ENCODE results near the gene PRAME.

Gene PRAME

DNA sequence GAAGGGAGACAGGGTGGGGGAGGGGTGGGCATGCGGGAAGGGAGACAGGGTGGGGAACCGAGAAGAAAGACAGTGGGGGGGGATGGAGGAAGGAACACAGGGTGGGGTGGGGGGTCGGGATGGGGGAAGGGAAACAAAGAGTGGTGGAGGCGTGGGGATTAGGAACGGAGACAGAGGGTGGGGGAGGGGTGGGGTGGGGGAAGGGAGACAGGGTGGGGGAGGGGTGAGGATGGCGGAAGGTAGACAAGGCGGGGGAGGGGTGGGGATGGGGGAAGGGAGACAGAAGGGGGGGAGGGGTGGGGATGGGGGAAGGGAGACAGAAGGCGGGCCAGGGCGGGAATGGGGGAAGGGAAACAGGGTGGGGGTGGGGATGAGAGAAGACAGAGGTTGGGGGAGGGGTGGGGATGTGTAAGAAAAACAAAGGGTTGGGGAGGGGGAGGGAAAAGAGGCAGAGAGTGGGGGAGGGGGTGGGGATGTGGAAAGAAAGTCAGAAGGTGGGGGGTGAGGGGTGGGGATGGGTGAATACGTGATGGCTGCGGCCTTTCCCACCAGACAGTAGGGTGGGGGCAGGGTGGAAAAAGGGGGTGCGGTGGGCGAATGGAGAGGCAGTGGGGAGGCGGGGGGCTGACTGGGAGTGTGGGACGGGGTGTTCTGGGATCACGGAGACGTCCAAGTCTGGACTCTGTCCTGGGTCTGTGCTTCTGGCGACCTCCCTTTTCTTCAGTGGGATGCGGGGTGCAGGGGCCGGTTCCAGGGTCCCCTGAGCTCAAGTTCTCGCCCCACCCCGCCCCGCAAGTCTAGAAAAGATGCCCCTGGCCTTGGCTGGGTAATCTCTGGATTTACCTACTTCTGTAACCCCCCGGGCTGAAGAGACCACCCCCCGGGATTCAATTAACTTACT, 744 bp downstream of the PRAME start:
- Histone ChIP-seq H2AFZ (ENCODE audit: low read length) (no peak overlapping the region), H3K9me2 (replicated peaks; ENCODE audit: low read depth, low read length) (no peaks in the 10 kb centered on the region), H3F3A (ENCODE audit: low read depth) (no peaks in the 10 kb centered on the region), H3K9ac (ENCODE audit: low read depth, low read length, poor library complexity, severe bottlenecking) (no peak overlapping the region), H3K79me2 (ENCODE audit: insufficient read depth, low read length) (no peaks in the 10 kb centered on the region), H4K20me1 (ENCODE audit: insufficient read depth, low read length, poor library complexity, severe bottlenecking) (no peaks in the 10 kb centered on the region), H3K27me3 (ENCODE audit: insufficient read depth, low read length, poor library complexity, severe bottlenecking) (no peaks in the 10 kb centered on the region), H3K4me3 (ENCODE audit: low read length, poor library complexity, severe bottlenecking) (no peak overlapping the region), H3K36me3 (ENCODE audit: insufficient read depth, low read length) (no peaks in the 10 kb centered on the region), H3K9me3 (ENCODE audit: insufficient read depth, low read depth, low read length) (no peaks in the 10 kb centered on the region), H3K4me2 (ENCODE audit: low read depth, low read length, poor library complexity, severe bottlenecking) (no peak overlapping the region), H3K4me1 (ENCODE audit: insufficient read depth, low read length, poor library complexity, severe bottlenecking) (no peaks in the 10 kb centered on the region)
- TF ChIP-seq EZH2phosphoT487 (IDR thresholded peaks at IDR 0.05; ENCODE audit: borderline replicate concordance) (no peak), CTCF (conservative IDR thresholded peaks at IDR 0.05; ENCODE audit: low read length) (no peak)

GRCh38 chr22:22556995-22557925, 1.8 kb downstream of the PRAME start:
- Histone ChIP-seq H3K9me2 (replicated peaks; ENCODE audit: low read depth, low read length) (no peaks in the 10 kb centered on the region), H3K27me3 (ENCODE audit: insufficient read depth, low read length, poor library complexity, severe bottlenecking) (no peaks in the 10 kb centered on the region), H3K4me3 (ENCODE audit: low read length, poor library complexity, severe bottlenecking) (no peak overlapping the region), H3K4me1 (ENCODE audit: insufficient read depth, low read length, poor library complexity, severe bottlenecking) (no peaks in the 10 kb centered on the region), H3K79me2 (ENCODE audit: insufficient read depth, low read length) (no peaks in the 10 kb centered on the region), H3K9me3 (ENCODE audit: insufficient read depth, low read depth, low read length) (no peaks in the 10 kb centered on the region), H4K20me1 (ENCODE audit: insufficient read depth, low read length, poor library complexity, severe bottlenecking) (no peaks in the 10 kb centered on the region), H3K4me2 (ENCODE audit: low read depth, low read length, poor library complexity, severe bottlenecking) (no peak overlapping the region), H3K9ac (ENCODE audit: low read depth, low read length, poor library complexity, severe bottlenecking) (no peak overlapping the region), H3F3A (ENCODE audit: low read depth) (no peaks in the 10 kb centered on the region), H3K36me3 (ENCODE audit: insufficient read depth, low read length) (no peaks in the 10 kb centered on the region), H2AFZ (ENCODE audit: low read length) (no peak overlapping the region)
- TF ChIP-seq CTCF (conservative IDR thresholded peaks at IDR 0.05; ENCODE audit: low read length), result no peak
- TF ChIP-seq EZH2phosphoT487 (IDR thresholded peaks at IDR 0.05; ENCODE audit: borderline replicate concordance), result no peak

DNA sequence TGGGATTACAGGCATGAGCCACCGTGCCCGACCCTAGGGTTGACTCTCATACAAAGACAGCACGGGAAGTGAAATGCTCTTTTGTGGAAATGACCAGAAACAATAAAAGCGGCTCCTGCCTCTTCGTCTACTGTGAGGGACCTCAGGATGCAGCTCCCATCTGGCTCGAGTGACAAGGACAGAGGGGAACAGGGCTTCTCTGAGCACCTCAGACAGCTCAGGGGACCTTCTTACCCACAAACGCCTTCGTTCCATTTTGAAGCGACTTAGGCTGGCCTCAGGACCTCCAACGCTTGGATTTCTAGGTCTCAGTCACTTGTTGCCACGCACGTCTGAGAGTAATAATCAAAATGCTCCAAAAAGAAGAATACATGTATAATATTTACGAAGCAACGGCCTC, 2.5 kb downstream of the PRAME start:
- Histone ChIP-seq H3K36me3 (ENCODE audit: insufficient read depth, low read length) (no peaks in the 10 kb centered on the region), H3K27me3 (ENCODE audit: insufficient read depth, low read length, poor library complexity, severe bottlenecking) (no peaks in the 10 kb centered on the region), H3K4me3 (ENCODE audit: low read length, poor library complexity, severe bottlenecking) (no peak overlapping the region), H3K9me3 (ENCODE audit: insufficient read depth, low read depth, low read length) (no peaks in the 10 kb centered on the region), H3K9me2 (replicated peaks; ENCODE audit: low read depth, low read length) (no peaks in the 10 kb centered on the region), H3F3A (ENCODE audit: low read depth) (no peaks in the 10 kb centered on the region), H3K9ac (ENCODE audit: low read depth, low read length, poor library complexity, severe bottlenecking) (no peak overlapping the region), H2AFZ (ENCODE audit: low read length) (no peak overlapping the region), H4K20me1 (ENCODE audit: insufficient read depth, low read length, poor library complexity, severe bottlenecking) (no peaks in the 10 kb centered on the region), H3K4me2 (ENCODE audit: low read depth, low read length, poor library complexity, severe bottlenecking) (no peak overlapping the region), H3K79me2 (ENCODE audit: insufficient read depth, low read length) (no peaks in the 10 kb centered on the region), H3K4me1 (ENCODE audit: insufficient read depth, low read length, poor library complexity, severe bottlenecking) (no peaks in the 10 kb centered on the region)
- TF ChIP-seq EZH2phosphoT487 (IDR thresholded peaks at IDR 0.05; ENCODE audit: borderline replicate concordance) (no peak), CTCF (conservative IDR thresholded peaks at IDR 0.05; ENCODE audit: low read length) (no peak)
